IMR-90 (cell line): ENCODE measurements around the gene MVP. TPM values are rescaled to one million over a fixed set of nuclear protein-coding genes. Genes with fewer than 3 reads are reported as not detected.
A peak's percentile ranks its signal among the peaks of the same experiment; 100 is the strongest.

Experiments
- MAZ ChIP-seq: IDR thresholded peaks from 2 replicates; pipeline ENCODE4 v1.6.1; 2012; ENCODE audit warnings: low read depth, mild to moderate bottlenecking, low read length, improper control_type of control experiment, moderate library complexity, borderline replicate concordance
- polyA plus RNA-seq, 3 experiments: library from polyadenylated mRNA; depleted of rRNA; stranded (reverse); fragments of >200 nt; gene quantifications; 2 replicates each; pipeline ENCODE4 v1.2.3, GENCODE V29; 2012; ENCODE audit warnings: low replicate concordance in 1 of 3
- total RNA-seq: library from RNA; depleted of rRNA; stranded (reverse); fragments of >200 nt; gene quantifications from 2 replicates; pipeline ENCODE4 v1.2.3, GENCODE V29; 2012
- TF ChIP-seq, protein P1 (sequence below): fragments of 150-350 bp; IDR thresholded peaks from 2 replicates; pipeline ENCODE4 v1.6.1; 2016; ENCODE audit warnings: low read depth, mild to moderate bottlenecking, low read length, moderate library complexity, borderline replicate concordance

MVP gene
- total and polyA plus RNA-seq, 2 of the 4 experiments (the other 2 are of a cell fraction): 204 to 319 TPM

DNA sequence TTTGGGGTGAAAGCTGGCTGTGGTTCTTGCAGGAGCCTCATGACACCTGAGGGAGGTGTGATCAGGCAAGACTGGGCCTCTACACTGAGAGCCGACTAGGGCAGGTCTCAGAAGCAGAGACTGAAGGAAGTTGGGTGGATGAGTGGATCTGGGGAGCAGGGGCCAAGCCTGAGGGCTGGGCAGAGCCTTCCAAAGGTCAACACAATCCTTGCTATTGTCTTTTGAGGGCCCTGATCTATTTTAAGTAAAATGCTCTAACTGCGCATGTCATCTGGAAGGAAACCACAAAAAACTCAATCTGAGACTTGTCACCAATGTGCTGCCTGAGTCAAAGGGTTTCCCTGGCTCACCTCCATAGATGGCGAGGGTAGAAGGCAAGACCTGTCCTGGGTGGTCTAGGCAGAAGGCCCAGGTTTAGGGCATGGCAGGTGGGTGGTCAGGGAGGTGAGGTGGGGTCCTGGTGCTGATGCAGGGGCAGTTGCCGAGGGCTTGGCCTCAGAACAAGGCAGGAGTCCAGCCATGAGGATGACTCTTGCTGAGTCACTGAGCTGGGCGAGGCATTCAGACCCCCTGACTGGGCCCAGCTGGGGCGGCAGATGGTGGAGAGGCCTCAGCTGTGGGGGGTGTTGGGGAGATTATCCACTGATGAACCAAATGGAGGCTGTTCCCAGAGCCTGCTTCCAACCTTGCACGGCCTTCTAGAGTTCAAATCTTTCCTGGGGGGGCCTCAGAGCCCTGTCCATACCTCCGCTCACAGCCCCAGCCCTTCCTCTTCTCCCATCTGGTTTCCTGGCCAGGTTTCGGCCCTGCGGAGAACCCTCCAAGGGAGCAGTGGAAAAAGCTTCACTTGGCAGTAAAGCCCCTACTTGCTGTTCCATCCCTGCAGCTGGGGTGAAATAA lies 5.1 kb downstream of the MVP start (continued):
- TF ChIP-seq, protein P1, sequence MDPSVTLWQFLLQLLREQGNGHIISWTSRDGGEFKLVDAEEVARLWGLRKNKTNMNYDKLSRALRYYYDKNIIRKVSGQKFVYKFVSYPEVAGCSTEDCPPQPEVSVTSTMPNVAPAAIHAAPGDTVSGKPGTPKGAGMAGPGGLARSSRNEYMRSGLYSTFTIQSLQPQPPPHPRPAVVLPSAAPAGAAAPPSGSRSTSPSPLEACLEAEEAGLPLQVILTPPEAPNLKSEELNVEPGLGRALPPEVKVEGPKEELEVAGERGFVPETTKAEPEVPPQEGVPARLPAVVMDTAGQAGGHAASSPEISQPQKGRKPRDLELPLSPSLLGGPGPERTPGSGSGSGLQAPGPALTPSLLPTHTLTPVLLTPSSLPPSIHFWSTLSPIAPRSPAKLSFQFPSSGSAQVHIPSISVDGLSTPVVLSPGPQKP: no peak
- TF ChIP-seq MAZ: peak; percentile 72
